IMR-90 (cell line): Measurements from ENCODE around the gene LDLRAD4. TPM values are rescaled to one million over a fixed set of nuclear protein-coding genes. Genes with fewer than 3 reads are reported as not detected.

Experiments
- ATAC-seq: fragments of 200-7000 bp; cut with Tn5 transposase; 2 replicates; pipeline ENCODE4 v1.9.1; 2020; ENCODE audit warnings: low read depth, mild to moderate bottlenecking, moderate library complexity
- BruUV-seq: library from RNA; stranded (reverse); fragments of 400-500 nt; replicated peaks from 2 replicates; lab custom pipeline; 2021; lab: Mats Ljungman, UMichigan
- CTCF ChIA-PET: fragments of 300-600 bp; formaldehyde crosslinking; extraction: SDS; loops from one replicate; lab custom pipeline; 2021; ENCODE audit warnings: antibody characterized with exemption; lab: Yijun Ruan, JAX
- POLR2A ChIA-PET: fragments of 300-600 bp; sonication (Branson Sonifier 250); formaldehyde crosslinking; loops from one replicate; lab custom pipeline; 2022; ENCODE audit warnings: antibody characterized with exemption; ENCODE audit not compliant: unreplicated experiment; lab: Charles Lee
- DNase-seq: peaks from one replicate; pipeline ENCODE4 v3.0.0; 2013
- H2AFZ ChIP-seq: replicated peaks from 2 replicates; pipeline ENCODE3; 2013; ENCODE audit warnings: low read length, mild to moderate bottlenecking; ENCODE audit not compliant: poor library complexity
- H2AK5ac ChIP-seq: 2 replicates; pipeline ENCODE4 v1.6.1; 2013; ENCODE audit warnings: low read depth, low read length, inconsistent platforms
- H2AK9ac ChIP-seq: replicated peaks from 2 replicates; pipeline ENCODE3; 2013; ENCODE audit warnings: mild to moderate bottlenecking, low read depth, low read length, moderate library complexity; ENCODE audit not compliant: poor library complexity
- H2BK120ac ChIP-seq: 2 replicates; pipeline ENCODE4 v1.6.1; 2013; ENCODE audit warnings: low read depth, low read length, inconsistent platforms
- H2BK15ac ChIP-seq: 3 replicates; pipeline ENCODE4 v1.6.1; 2013; ENCODE audit warnings: low read depth, low read length, inconsistent platforms
- H2BK20ac ChIP-seq: 2 replicates; pipeline ENCODE4 v1.6.1; 2013; ENCODE audit warnings: low read depth, mild to moderate bottlenecking, inconsistent platforms, low read length, moderate library complexity
- H2BK5ac ChIP-seq: 2 replicates; pipeline ENCODE4 v1.6.1; 2013; ENCODE audit warnings: mild to moderate bottlenecking, low read depth, low read length, inconsistent platforms; ENCODE audit not compliant: poor library complexity, severe bottlenecking
- H3K14ac ChIP-seq: replicated peaks from 2 replicates; pipeline ENCODE4 v1.6.1; 2013; ENCODE audit warnings: low read depth, low read length, inconsistent platforms
- H3K18ac ChIP-seq: 2 replicates; pipeline ENCODE4 v1.6.1; 2013; ENCODE audit warnings: low read depth, low read length, control low read depth
- H3K23ac ChIP-seq: 2 replicates; pipeline ENCODE4 v1.6.1; 2013; ENCODE audit warnings: low read depth, low read length, inconsistent platforms
- H3K27ac ChIP-seq: 2 replicates; pipeline ENCODE4 v1.5.1; 2013; ENCODE audit warnings: mild to moderate bottlenecking, control low read depth, low read length; ENCODE audit not compliant: insufficient read depth
- H3K27me3 ChIP-seq: 2 replicates; pipeline ENCODE4 v1.6.1; 2013; ENCODE audit warnings: low read length; ENCODE audit not compliant: control insufficient read depth, insufficient read depth
- H3K36me3 ChIP-seq: 2 replicates; pipeline ENCODE4 v1.6.1; 2013; ENCODE audit warnings: low read length, mixed read lengths; ENCODE audit not compliant: control insufficient read depth, insufficient read depth
- H3K4ac ChIP-seq: 2 replicates; pipeline ENCODE4 v1.6.1; 2013; ENCODE audit warnings: low read depth, low read length, inconsistent platforms
- H3K4me1 ChIP-seq: 2 replicates; pipeline ENCODE4 v1.6.1; 2013; ENCODE audit warnings: low read length, mixed read lengths; ENCODE audit not compliant: control insufficient read depth, insufficient read depth
- H3K4me2 ChIP-seq: 2 replicates; pipeline ENCODE4 v1.6.1; 2013; ENCODE audit warnings: low read depth, mild to moderate bottlenecking, control low read depth, low read length, moderate library complexity
- H3K4me3 ChIP-seq: 2 replicates; pipeline ENCODE4 v1.5.1; 2013; ENCODE audit warnings: low read depth, mild to moderate bottlenecking, control low read depth, low read length, moderate library complexity; ENCODE audit not compliant: insufficient read depth
- H3K56ac ChIP-seq: 2 replicates; pipeline ENCODE4 v1.6.1; 2013; ENCODE audit warnings: low read length, inconsistent platforms; ENCODE audit not compliant: insufficient read depth; ENCODE audit errors: extremely low read depth
- H3K79me1 ChIP-seq, 2 experiments: 2 replicates each; pipeline ENCODE4 v1.6.1; 2013; ENCODE audit warnings: low read length in 2 of 2, inconsistent platforms in 1 of 2, low read depth in 1 of 2
- H3K9ac ChIP-seq: 2 replicates; pipeline ENCODE4 v1.6.1; 2013; ENCODE audit warnings: low read depth, low read length, control low read depth
- H3K9me1 ChIP-seq: 2 replicates; pipeline ENCODE4 v1.6.1; 2013; ENCODE audit warnings: low read length, inconsistent platforms; ENCODE audit not compliant: insufficient read depth
- H3K9me3 ChIP-seq: 2 replicates; pipeline ENCODE4 v1.6.1; 2013; ENCODE audit warnings: low read length; ENCODE audit not compliant: control insufficient read depth, insufficient read depth
- H4K20me1 ChIP-seq: 2 replicates; pipeline ENCODE4 v1.6.1; 2013; ENCODE audit warnings: low read length, inconsistent platforms; ENCODE audit not compliant: insufficient read depth
- H4K5ac ChIP-seq: 2 replicates; pipeline ENCODE4 v1.6.1; 2013; ENCODE audit warnings: mild to moderate bottlenecking, low read depth, low read length, control low read depth
- H4K8ac ChIP-seq, 2 experiments: 2 replicates each; pipeline ENCODE4 v1.6.1; 2013; ENCODE audit warnings: low read depth in 2 of 2, low read length in 2 of 2, control low read depth in 1 of 2, inconsistent platforms in 1 of 2
- H4K91ac ChIP-seq: 2 replicates; pipeline ENCODE4 v1.6.1; 2013; ENCODE audit warnings: low read depth, low read length, inconsistent platforms; ENCODE audit not compliant: insufficient read depth
- BHLHE40 ChIP-seq: fragments of 150-350 bp; IDR thresholded peaks from 2 replicates; pipeline ENCODE4 v1.6.1; 2016; ENCODE audit warnings: mild to moderate bottlenecking, low read depth, low read length
- CEBPB ChIP-seq: IDR thresholded peaks from 2 replicates; pipeline ENCODE4 v1.6.1; 2012; ENCODE audit warnings: low read depth, low read length, improper control_type of control experiment
- CHD1 ChIP-seq: IDR thresholded peaks from 2 replicates; pipeline ENCODE4 v1.6.1; 2012; ENCODE audit warnings: low read depth, low read length, improper control_type of control experiment
- ELK1 ChIP-seq: fragments of 150-350 bp; IDR thresholded peaks from 2 replicates; pipeline ENCODE4 v1.6.1; 2016; ENCODE audit warnings: low read depth, mild to moderate bottlenecking, low read length, moderate library complexity, borderline replicate concordance
- FOS ChIP-seq: fragments of 150-350 bp; IDR thresholded peaks from 2 replicates; pipeline ENCODE4 v1.6.1; 2016; ENCODE audit warnings: low read depth, low read length
- MAZ ChIP-seq: IDR thresholded peaks from 2 replicates; pipeline ENCODE4 v1.6.1; 2012; ENCODE audit warnings: low read depth, mild to moderate bottlenecking, low read length, improper control_type of control experiment, moderate library complexity, borderline replicate concordance
- MXI1 ChIP-seq: IDR thresholded peaks from 2 replicates; pipeline ENCODE4 v1.6.1; 2012; ENCODE audit warnings: low read depth, mild to moderate bottlenecking, low read length, moderate library complexity, borderline replicate concordance
- NFE2L2 ChIP-seq: fragments of 150-350 bp; IDR thresholded peaks from 2 replicates; pipeline ENCODE4 v1.6.1; 2016; ENCODE audit warnings: low read depth, mild to moderate bottlenecking, low read length
- POLR2A ChIP-seq: IDR thresholded peaks from 2 replicates; pipeline ENCODE4 v1.6.1; 2012; ENCODE audit warnings: mild to moderate bottlenecking, low read depth, low read length
- RFX5 ChIP-seq: IDR thresholded peaks from 2 replicates; pipeline ENCODE4 v1.8.0; 2012; ENCODE audit warnings: low read depth, mild to moderate bottlenecking, low read length, moderate library complexity
- SMC3 ChIP-seq: fragments of 150-350 bp; IDR thresholded peaks from 2 replicates; pipeline ENCODE4 v1.6.1; 2016; ENCODE audit warnings: low read depth, mild to moderate bottlenecking, antibody characterized with exemption, low read length, moderate library complexity
- USF2 ChIP-seq: fragments of 150-350 bp; IDR thresholded peaks from 2 replicates; pipeline ENCODE4 v1.6.1; 2017; ENCODE audit warnings: mild to moderate bottlenecking, antibody characterized with exemption, low read length, low read depth
- WGBS, 2 experiments: methylation state at CpG; one replicate each; pipeline versions ENCODE4 v1.1.5 to v1.1.7; 2013; ENCODE audit warnings: missing lambda C conversion rate in 2 of 2; ENCODE audit not compliant: insufficient read length in 1 of 2; ENCODE audit errors: extremely low coverage in 2 of 2; 5-methylcytosine and 5-hydroxymethylcytosine counted together
- dilution Hi-C: fragments of 300-500 bp; cut with HindIII; formaldehyde crosslinking; loops from one replicate; pipeline ENCODE4 v1.14.3; 2018; ENCODE audit warnings: low sequenced_read_pairs; ENCODE audit not compliant: unreplicated experiment
- in situ Hi-C: fragments of 300-500 bp; cut with MboI; formaldehyde crosslinking; loops from 3 replicates; pipeline ENCODE4 v1.14.3; 2019; ENCODE audit warnings: low sequenced_read_pairs, inconsistent platforms, mixed read lengths
- intact Hi-C: fragments of 100-400 bp; cut with micrococcal nuclease; formaldehyde crosslinking; loops from 2 replicates; pipeline ENCODE4 v1.10.0; 2022
- polyA plus RNA-seq, 3 experiments: library from polyadenylated mRNA; depleted of rRNA; stranded (reverse); fragments of >200 nt; gene quantifications; 2 replicates each; pipeline ENCODE4 v1.2.3, GENCODE V29; 2012; ENCODE audit warnings: low replicate concordance in 1 of 3
- total RNA-seq: library from RNA; depleted of rRNA; stranded (reverse); fragments of >200 nt; gene quantifications from 2 replicates; pipeline ENCODE4 v1.2.3, GENCODE V29; 2012

The LDLRAD4 gene
- total and polyA plus RNA-seq, 2 of the 4 experiments (the other 2 are of a cell fraction) = not detected

DNA sequence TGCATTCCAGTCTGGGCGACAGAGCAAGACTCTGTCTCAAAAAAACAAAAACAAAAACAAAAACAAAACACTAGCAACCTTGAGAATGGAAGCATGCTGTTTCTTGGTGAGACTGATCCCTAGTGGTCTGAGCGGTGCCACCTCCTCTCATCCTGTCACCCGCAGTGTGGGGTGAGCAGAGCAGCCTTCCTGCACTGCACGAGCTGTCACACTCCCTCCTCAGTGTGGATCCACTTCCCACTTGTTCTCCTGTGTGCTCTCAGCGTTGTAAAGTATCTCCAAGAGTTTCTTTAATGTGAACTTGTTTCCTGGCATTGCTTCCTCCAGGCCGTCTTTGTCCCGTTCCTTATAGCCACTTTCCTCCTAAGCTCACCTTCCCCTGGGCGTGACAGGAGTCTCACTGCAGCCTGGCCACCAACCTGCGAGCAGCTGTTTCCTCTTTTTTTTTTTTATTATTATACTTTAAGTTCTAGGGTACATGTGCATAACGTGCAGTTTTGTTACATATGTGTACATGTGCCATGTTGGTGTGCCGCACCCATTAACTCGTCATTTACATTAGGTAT lies 287.3 kb downstream of the LDLRAD4 start:
- Histone ChIP-seq H3K56ac (no peak overlapping the region), H3K4me3 (no peak overlapping the region), H3K4me2 (no peak overlapping the region), H3K36me3 (no peaks in the 10 kb centered on the region), H3K79me1 (no peaks in the 10 kb centered on the region), H3K27me3 (peaks cover 5% of the 10 kb centered on the region), H3K14ac (no peak overlapping the region), H3K9me1 (no peaks in the 10 kb centered on the region), H4K5ac (no peak overlapping the region), H2AK5ac (no peak overlapping the region), H2BK120ac (no peak overlapping the region), H2AK9ac (no peak overlapping the region), H4K8ac (no peak overlapping the region), H3K4ac (no peak overlapping the region), H2BK15ac (no peak overlapping the region), H3K4me1 (no peaks in the 10 kb centered on the region), H3K18ac (no peak overlapping the region), H4K91ac (no peak overlapping the region), H2AFZ (no peak overlapping the region), H2BK5ac (no peak overlapping the region), H3K9me3 (no peaks in the 10 kb centered on the region), H4K20me1 (no peaks in the 10 kb centered on the region), H2BK20ac (no peak overlapping the region), H3K27ac (no peak overlapping the region), H3K23ac (no peak overlapping the region), H3K9ac (no peak overlapping the region)
- no peak for ATAC-seq
- TF ChIP-seq CHD1 (no peak), FOS (no peak), USF2 (no peak), ELK1 (no peak), MXI1 (no peak), BHLHE40 (no peak), CEBPB (no peak), SMC3 (no peak), RFX5 (no peak), POLR2A (no peak), MAZ (no peak), NFE2L2 (no peak)
- no peak for DNase-seq
- CTCF ChIA-PET = no interaction called here
- 80% methylated on average over 2 of the region's 12 CpGs; no CpG with 5 or more reads in 1 of the 2 experiments for WGBS, 2 experiments
- POLR2A ChIA-PET = no interaction called here
- intact Hi-C loops (loop anchor here (5.0 kb wide), 1 partner anchor 129 kb away; no protein-coding TSS in a partner anchor), in situ Hi-C loops (no loop called here), dilution Hi-C loops (no loop called here)
- BruUV-seq = no TSS peak
